ENCODE measurements around the gene NDUFAF8. TPM values are rescaled to one million over a fixed set of nuclear protein-coding genes. Genes with fewer than 3 reads are reported as not detected.

The NDUFAF8 gene
- total RNA-seq, 2 experiments from 2014 or later = 34.6 to 38.6 TPM

DNA sequence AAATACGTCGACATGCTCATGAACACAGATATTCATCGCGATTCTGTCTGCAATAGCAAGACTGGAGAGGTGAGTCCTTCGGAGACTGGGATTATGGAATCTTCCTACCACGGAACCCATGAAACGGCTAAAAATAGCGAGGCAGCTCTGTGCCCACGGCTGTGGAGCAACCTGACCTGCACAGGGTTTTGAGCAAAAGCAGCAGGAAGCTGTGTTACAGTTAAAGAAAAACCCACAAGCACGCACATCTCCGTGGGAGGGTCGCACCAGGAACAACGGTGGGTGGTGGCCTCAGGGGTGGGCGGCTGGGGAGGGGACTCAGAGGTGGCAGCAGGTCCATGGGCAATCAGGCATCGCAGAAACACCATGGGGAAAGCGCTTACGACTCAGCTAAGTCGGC is 31.2 kb downstream of the NDUFAF8 start:
- H3K27ac ChIP-seq (ENCODE audit: low read depth in 1 of 2, low read length in 2 of 2) = no peak overlapping the region
- no peaks in the 10 kb centered on the region for H3K27me3 ChIP-seq (ENCODE audit: control insufficient read depth in 1 of 2, insufficient read depth in 2 of 2, low read length in 2 of 2)
- Mint-ChIP-seq H3K4me1 (ENCODE audit: low read depth) (peaks cover 6% of the 10 kb centered on the region), H3K27ac (no peak overlapping the region), H3K27me3 (no peaks in the 10 kb centered on the region), H3K4me3 (no peak overlapping the region), H3K36me3 (ENCODE audit: low read depth) (peaks cover 93% of the 10 kb centered on the region), H3K9me3 (no peaks in the 10 kb centered on the region)
- intact Hi-C loops (cut with DNase I, micrococcal nuclease) = no loop called here
- no peak for TF ChIP-seq CTCF (IDR thresholded peaks at IDR 0.05)
- POLR2A ChIA-PET = no interaction called here
- DNase-seq (no peak), ATAC-seq (ENCODE audit: poor library complexity) (no peak)
- H3K36me3 ChIP-seq (ENCODE audit: insufficient read depth, low read length) = peaks cover 72% of the 10 kb centered on the region
- no peaks in the 10 kb centered on the region for H3K9me3 ChIP-seq (ENCODE audit: control insufficient read depth in 1 of 2, insufficient read depth in 1 of 2, low read length in 2 of 2)
- H3K4me1 ChIP-seq (ENCODE audit: insufficient read depth, low read length) = peaks cover 8% of the 10 kb centered on the region
- CTCF ChIA-PET = interaction anchor here (1.8 kb wide), 1 partner anchor 22 kb away, joined by 4 read pairs; no protein-coding TSS in a partner anchor
- H3K4me3 ChIP-seq (ENCODE audit: low read length) = no peak overlapping the region

DNA sequence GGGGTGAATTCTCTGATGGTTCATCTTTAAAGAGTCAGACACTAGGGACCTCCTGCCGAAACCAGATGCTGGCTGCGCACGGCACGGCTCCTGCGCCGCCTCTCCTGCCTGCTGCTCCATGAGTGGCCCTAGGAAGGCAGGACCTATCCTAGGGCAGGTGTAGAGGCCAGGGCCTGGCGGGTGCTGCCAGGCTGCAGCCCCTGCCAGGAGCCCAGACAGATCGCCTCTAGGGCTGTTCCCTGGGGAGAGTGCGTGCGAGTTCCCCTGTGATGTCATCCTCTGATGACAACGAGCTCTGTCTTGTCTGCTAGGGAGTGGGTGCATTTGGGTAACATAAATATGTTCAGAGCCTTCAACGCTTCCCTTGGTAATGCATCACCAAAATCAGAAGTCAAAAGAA is 32.1 kb downstream of the NDUFAF8 start:
- H3K4me1 ChIP-seq (ENCODE audit: insufficient read depth, low read length) = peaks cover 8% of the 10 kb centered on the region
- no peaks in the 10 kb centered on the region for H3K9me3 ChIP-seq (ENCODE audit: control insufficient read depth in 1 of 2, insufficient read depth in 1 of 2, low read length in 2 of 2)
- POLR2A ChIA-PET = no interaction called here
- Mint-ChIP-seq H3K36me3 (ENCODE audit: low read depth) (peaks cover 89% of the 10 kb centered on the region), H3K4me3 (no peak overlapping the region), H3K4me1 (ENCODE audit: low read depth) (peaks cover 6% of the 10 kb centered on the region), H3K27ac (no peak overlapping the region), H3K9me3 (no peaks in the 10 kb centered on the region), H3K27me3 (no peaks in the 10 kb centered on the region)
- H3K36me3 ChIP-seq (ENCODE audit: insufficient read depth, low read length) = peaks cover 69% of the 10 kb centered on the region
- no peaks in the 10 kb centered on the region for H3K27me3 ChIP-seq (ENCODE audit: control insufficient read depth in 1 of 2, insufficient read depth in 2 of 2, low read length in 2 of 2)
- CTCF ChIA-PET = interaction anchor here (0.6 kb wide), 2 partner anchors 234 to 416 kb away, joined by 3 read pairs; no protein-coding TSS in a partner anchor
- intact Hi-C loops (cut with DNase I, micrococcal nuclease) = no loop called here
- no peak for ATAC-seq (ENCODE audit: poor library complexity)
- no peak for TF ChIP-seq CTCF (IDR thresholded peaks at IDR 0.05)
- DNase-seq = no peak
- H3K27ac ChIP-seq (ENCODE audit: low read depth in 1 of 2, low read length in 2 of 2) = no peak overlapping the region
- no peak overlapping the region for H3K4me3 ChIP-seq (ENCODE audit: low read length)

DNA sequence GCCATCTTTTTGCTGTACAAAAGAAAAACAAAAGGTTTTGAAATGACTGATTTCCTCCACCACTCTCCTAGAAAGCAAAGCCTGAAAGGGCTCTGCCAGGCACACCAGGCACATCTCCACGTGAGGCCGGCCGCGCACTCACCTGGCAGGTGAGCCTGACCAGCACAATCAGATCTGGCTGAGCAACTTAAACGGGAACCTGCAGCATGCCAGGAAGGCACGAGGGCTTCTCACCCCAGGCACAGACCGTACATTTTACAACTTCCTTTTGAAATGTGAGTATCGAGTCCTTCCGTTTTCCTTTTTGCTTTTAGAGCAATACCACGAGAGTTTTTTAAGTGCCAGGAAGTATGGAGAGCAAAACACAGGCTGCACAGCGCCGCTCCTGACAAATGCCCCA is 33.5 kb downstream of the NDUFAF8 start:
- Mint-ChIP-seq H3K36me3 (ENCODE audit: low read depth) (peaks cover 88% of the 10 kb centered on the region), H3K27ac (peak overlapping the region; percentile 69), H3K9me3 (no peaks in the 10 kb centered on the region), H3K27me3 (no peaks in the 10 kb centered on the region), H3K4me3 (peak overlapping the region; percentile 30), H3K4me1 (ENCODE audit: low read depth) (peaks cover 6% of the 10 kb centered on the region)
- Histone ChIP-seq H3K4me1 (ENCODE audit: insufficient read depth, low read length) (peaks cover 8% of the 10 kb centered on the region), H3K9me3 (ENCODE audit: control insufficient read depth in 1 of 2, insufficient read depth in 1 of 2, low read length in 2 of 2) (no peaks in the 10 kb centered on the region), H3K36me3 (ENCODE audit: insufficient read depth, low read length) (peaks cover 75% of the 10 kb centered on the region), H3K4me3 (ENCODE audit: low read length) (no peak overlapping the region), H3K27ac (ENCODE audit: low read depth in 1 of 2, low read length in 2 of 2) (no peak overlapping the region), H3K27me3 (ENCODE audit: control insufficient read depth in 1 of 2, insufficient read depth in 2 of 2, low read length in 2 of 2) (no peaks in the 10 kb centered on the region)
- ATAC-seq (ENCODE audit: poor library complexity) = no peak
- no peak for DNase-seq
- TF ChIP-seq CTCF (IDR thresholded peaks at IDR 0.05) = no peak
- POLR2A ChIA-PET = no interaction called here
- intact Hi-C loops (cut with DNase I, micrococcal nuclease) = no loop called here
- CTCF ChIA-PET = no interaction called here

Measured in CD4-positive, alpha-beta T cell (primary cell).